Activated CD4-positive, alpha-beta memory T cell treated with anti-CD3 and anti-CD28 coated beads, Interleukin-2, amount 10 ng/mL, durations not matched to agents 7 days and 5 days (primary cell): ENCODE results near the gene FUCA1. TPM values are rescaled to one million over a fixed set of nuclear protein-coding genes. Genes with fewer than 3 reads are reported as not detected.

Source experiments
- CTCF ChIA-PET: fragments of 350-600 bp; sonication (Branson Sonifier 250); formaldehyde crosslinking; loops from one replicate; lab custom pipeline; 2021; ENCODE audit warnings: antibody characterized with exemption, inconsistent platforms; lab: Charles Lee
- POLR2A ChIA-PET: fragments of 350-600 bp; sonication (Branson Sonifier 250); formaldehyde crosslinking; loops from one replicate; lab custom pipeline; 2021; ENCODE audit warnings: antibody characterized with exemption; lab: Charles Lee
- DNase-seq: peaks from one replicate; pipeline ENCODE4 v3.0.0-alpha.2; 2020
- H3K27ac Mint-ChIP-seq: one replicate; pipeline ENCODE4 v1.8.0; 2021; ENCODE audit warnings: mild to moderate bottlenecking, mixed read lengths
- H3K27me3 Mint-ChIP-seq: one replicate; pipeline ENCODE4 v1.8.0; 2021; ENCODE audit warnings: mixed read lengths
- H3K36me3 Mint-ChIP-seq: one replicate; pipeline ENCODE4 v1.8.0; 2021; ENCODE audit warnings: low read depth, mixed read lengths
- H3K4me1 Mint-ChIP-seq: one replicate; pipeline ENCODE4 v1.8.0; 2021; ENCODE audit warnings: mixed read lengths
- H3K4me3 Mint-ChIP-seq: one replicate; pipeline ENCODE4 v1.8.0; 2021; ENCODE audit warnings: mild to moderate bottlenecking, mixed read lengths
- H3K9me3 Mint-ChIP-seq: one replicate; pipeline ENCODE4 v1.8.0; 2021; ENCODE audit warnings: mixed read lengths
- total RNA-seq, 2 experiments: library from RNA; stranded (reverse); gene quantifications; one replicate each; pipeline ENCODE4 v1.2.3, GENCODE V29; 2021

Gene FUCA1
- total RNA-seq, 2 experiments from 2014 or later = 5.6 to 6.3 TPM

GRCh38 chr1:23798662-23799142, 69.4 kb downstream of the FUCA1 start:
- ChIA-PET CTCF (interaction anchor here (0.5 to 4.4 kb wide), 8 partner anchors 12 to 312 kb away, joined by 3 to 39 read pairs (median 4); partner anchors contain the start of gene PITHD1), POLR2A (interaction anchor here (1.1 to 5.9 kb wide), 8 partner anchors 8 to 160 kb away, joined by 3 to 84 read pairs (median 20); partner anchors contain the start of genes HMGCL, LYPLA2, PITHD1 and PNRC2)
- Mint-ChIP-seq H3K36me3 (peaks cover 38% of the 10 kb centered on the region), H3K4me1 (peaks cover 27% of the 10 kb centered on the region), H3K27ac (peak overlapping the region; percentile 95), H3K4me3 (peak overlapping the region; percentile 96), H3K27me3 (no peaks in the 10 kb centered on the region), H3K9me3 (no peaks in the 10 kb centered on the region)
- DNase-seq = no peak

GRCh38 chr1:23797478-23798448, 70.3 kb downstream of the FUCA1 start:
- Mint-ChIP-seq H3K9me3 (no peaks in the 10 kb centered on the region), H3K4me1 (peaks cover 32% of the 10 kb centered on the region), H3K36me3 (peaks cover 42% of the 10 kb centered on the region), H3K27me3 (no peaks in the 10 kb centered on the region), H3K27ac (no peak overlapping the region), H3K4me3 (no peak overlapping the region)
- ChIA-PET POLR2A (interaction anchor here (1.6 to 5.9 kb wide), 3 partner anchors 8 to 26 kb away, joined by 6 to 84 read pairs (median 12); partner anchors contain the start of gene LYPLA2), CTCF (interaction anchor here (0.8 to 1.8 kb wide), 5 partner anchors 15 to 26 kb away, joined by 3 to 7 read pairs (median 5); no protein-coding TSS in a partner anchor)
- no peak for DNase-seq

- H3K9me3 Mint-ChIP-seq = no peaks in the 10 kb centered on the region
- no peak overlapping the region for H3K27ac Mint-ChIP-seq
- H3K36me3 Mint-ChIP-seq = peaks cover 44% of the 10 kb centered on the region
- DNase-seq = no peak
- H3K4me3 Mint-ChIP-seq = no peak overlapping the region
- no peaks in the 10 kb centered on the region for H3K27me3 Mint-ChIP-seq
- H3K4me1 Mint-ChIP-seq = peaks cover 35% of the 10 kb centered on the region
- ChIA-PET CTCF (interaction anchor here (1.2 kb wide), 1 partner anchor 17 kb away, joined by 3 read pairs; no protein-coding TSS in a partner anchor), POLR2A (interaction anchor here (1.4 kb wide), 1 partner anchor 28 kb away, joined by 5 read pairs; the partner anchor contains the start of gene HMGCL)
Observed at GRCh38 chr1:23796466-23797271, 71.4 kb downstream of the FUCA1 start.

- no peak for DNase-seq
- Mint-ChIP-seq H3K36me3 (peaks cover 51% of the 10 kb centered on the region), H3K27me3 (no peaks in the 10 kb centered on the region), H3K9me3 (no peaks in the 10 kb centered on the region), H3K27ac (no peak overlapping the region), H3K4me1 (peaks cover 37% of the 10 kb centered on the region), H3K4me3 (no peak overlapping the region)
- ChIA-PET POLR2A (interaction anchor here (1.4 to 9.3 kb wide), 2 partner anchors 17 to 29 kb away, joined by 5 to 115 read pairs; partner anchors contain the start of genes HMGCL and PITHD1), CTCF (no interaction called here)
Observed at GRCh38 chr1:23795676-23796465, 72.2 kb downstream of the FUCA1 start.

Other genes with a start within 250 kb of the FUCA1 start
- gene RPL11, start 176.5 kb downstream of the FUCA1 start, total RNA-seq = 1,000 to 10,000 TPM; 1,074 to 1,084 TPM
- 10 to 100 TPM; 34.1 to 35.2 TPM for gene ELOA, start 124.8 kb downstream of the FUCA1 start, total RNA-seq
- 10 to 100 TPM; 50.0 to 51.6 TPM for gene PITHD1, start 89.9 kb downstream of the FUCA1 start, total RNA-seq
- 10 to 100 TPM; 76.1 to 80.8 TPM for gene LYPLA2, start 77.1 kb downstream of the FUCA1 start, total RNA-seq
- 10 to 100 TPM; 33.5 to 37.6 TPM for gene GALE, start 67.5 kb downstream of the FUCA1 start, total RNA-seq
- 10 to 100 TPM; 33.5 to 35.7 TPM for gene HMGCL, start 42.9 kb downstream of the FUCA1 start, total RNA-seq
- gene CNR2, start 45.1 kb upstream of the FUCA1 start, total RNA-seq = under 1 TPM in 1 of 2 experiments, not detected in 1; 0.08 TPM
- 100 to 1,000 TPM; 153 to 158 TPM for gene PNRC2, start 91.5 kb upstream of the FUCA1 start, total RNA-seq
- 100 to 1,000 TPM; 191 to 192 TPM for gene SRSF10, start 112.0 kb upstream of the FUCA1 start, total RNA-seq
- not detected for gene MYOM3, start 243.8 kb upstream of the FUCA1 start, total RNA-seq